ENCODE measurements around the gene SNRPB. TPM values are rescaled to one million over a fixed set of nuclear protein-coding genes. Genes with fewer than 3 reads are reported as not detected.
A peak's percentile ranks its signal among the peaks of the same experiment; 100 is the strongest.

SNRPB gene
- total and polyA plus RNA-seq, 2 of the 13 experiments (the other 11 are each of a cell fraction or from before 2014, with no cell fraction given), result 473 to 844 TPM

GRCh38 chr20:2508631-2509467 is 38.3 kb upstream of the SNRPB start, which contains the start of gene ZNF343 (continued):
- TF ChIP-seq PRDM10 (CRISPR knock-in tag; IDR thresholded peaks at IDR 0.05; ENCODE audit: low read depth) (no peak; the same call in 1 of the 2 replicates), ZSCAN5A (CRISPR knock-in tag; IDR thresholded peaks at IDR 0.05; ENCODE audit: borderline replicate concordance) (peak; percentile 90), ZNF335 (CRISPR knock-in tag; IDR thresholded peaks at IDR 0.05) (0 out of 2 replicates have a peak, but pooled peaks have one; percentile 56), EEA1 (CRISPR knock-in tag; IDR thresholded peaks at IDR 0.05; ENCODE audit: borderline replicate concordance) (no peak), STAG1 (CRISPR knock-in tag; IDR thresholded peaks at IDR 0.05) (no peak), HMGXB4 (CRISPR knock-in tag; IDR thresholded peaks at IDR 0.05; ENCODE audit: borderline replicate concordance in 1 of 2, low read depth in 1 of 2) (peak; percentile 79 to 83; a peak in 3 of 4 replicates), ZNF773 (CRISPR knock-in tag; IDR thresholded peaks at IDR 0.05; ENCODE audit: borderline replicate concordance) (peak; percentile 79; the same call in 1 of the 2 replicates), SATB2 (CRISPR knock-in tag; IDR thresholded peaks at IDR 0.05) (peak; percentile 60; the same call in 1 of the 2 replicates), ZSCAN30 (CRISPR knock-in tag; IDR thresholded peaks at IDR 0.05) (peak; percentile 87; the same call in 1 of the 2 replicates), ZNF432 (CRISPR knock-in tag; IDR thresholded peaks at IDR 0.05; ENCODE audit: borderline replicate concordance) (peak; percentile 60; the same call in 1 of the 2 replicates), PHF20 (CRISPR knock-in tag; IDR thresholded peaks at IDR 0.05) (peak; percentile 89), NPAS2 (CRISPR knock-in tag; IDR thresholded peaks at IDR 0.05; ENCODE audit: borderline replicate concordance) (no peak), SALL1 (CRISPR knock-in tag; IDR thresholded peaks at IDR 0.05) (peak; percentile 85), SRSF1 (optimal IDR thresholded peaks at IDR 0.05; ENCODE audit: low read depth, low read length) (no peak), ELK4 (CRISPR knock-in tag; IDR thresholded peaks at IDR 0.05; ENCODE audit: borderline replicate concordance) (peak; percentile 91), SIX1 (CRISPR knock-in tag; IDR thresholded peaks at IDR 0.05; ENCODE audit: borderline replicate concordance) (no peak), ZMAT5 (CRISPR knock-in tag; IDR thresholded peaks at IDR 0.05; ENCODE audit: borderline replicate concordance, low read depth) (no peak), KDM4B (CRISPR knock-in tag; IDR thresholded peaks at IDR 0.05) (0 out of 2 replicates have a peak, but pooled peaks have one; percentile 18), SP2 (CRISPR knock-in tag; IDR thresholded peaks at IDR 0.05) (peak; percentile 76), PAF1 (CRISPR knock-in tag; IDR thresholded peaks at IDR 0.05) (no peak; the same call in 1 of the 2 replicates)
